ENCODE measurements around the gene ZFYVE19. TPM values are rescaled to one million over a fixed set of nuclear protein-coding genes. Genes with fewer than 3 reads are reported as not detected.

The ZFYVE19 gene
- total RNA-seq, 8 experiments from 2014 or later = 9.4 to 21.2 (median 12.8) TPM

- Histone ChIP-seq H3K4me3 (no peak within 1 kb of the TSS), H3K27ac (no peak within 1 kb of the TSS), H3K4me1 (replicated peaks in 1 of 2) (peaks cover 0 to 10% of the 10 kb centered on the region in 2 donors)
- WGBS, 10 experiments = 44 to 83% (median 68%) methylated on average over 1 to 6 of the region's 28 CpGs; no CpG with 5 or more reads in 6 of the 10 experiments
- in situ Hi-C loops (cut with MboI; ENCODE audit: low pct_unique_long_range_greater_than_20kb in 2 of 9, low sequenced_read_pairs in 9 of 9, unreplicated experiment in 9 of 9) = no loop called here
- ATAC-seq (replicated peaks in 6 of 8) = peak in 6 of 8 experiments; percentile 16 to 81 (median 79)
Observed at GRCh38 chr15:40769274-40770146, 37.4 kb upstream of the ZFYVE19 start, which contains the start of gene C15orf62. Gene C15orf62 (plus strand): TSS chr15:40769980. CDS start chr15:40770496, 516 bp downstream.

GRCh38 chr15:40770147-40770721, 36.7 kb upstream of the ZFYVE19 start:
- 80 to 100% (median 86%) methylated on average over 1 to 2 of the region's 17 CpGs; no CpG with 5 or more reads in 7 of the 10 experiments for WGBS, 10 experiments
- in situ Hi-C loops (cut with MboI; ENCODE audit: low pct_unique_long_range_greater_than_20kb in 2 of 9, low sequenced_read_pairs in 9 of 9, unreplicated experiment in 9 of 9) = no loop called here
- ATAC-seq (replicated peaks in 6 of 8) = no peak
- peaks cover 0 to 5% of the 10 kb centered on the region in 2 donors for H3K4me1 ChIP-seq (replicated peaks in 1 of 2)
- no peak overlapping the region for H3K27ac ChIP-seq
- H3K4me3 ChIP-seq = no peak overlapping the region

GRCh38 chr15:40771242-40771641, 35.6 kb upstream of the ZFYVE19 start:
- no peak for ATAC-seq (replicated peaks in 6 of 8)
- no peak overlapping the region for H3K4me3 ChIP-seq
- 80 to 100% (median 94%) methylated on average over 2 to 3 of the region's 5 CpGs; no CpG with 5 or more reads in 6 of the 10 experiments for WGBS, 10 experiments
- no peaks in the 10 kb centered on the region for H3K4me1 ChIP-seq (replicated peaks in 1 of 2)
- in situ Hi-C loops (cut with MboI; ENCODE audit: low pct_unique_long_range_greater_than_20kb in 2 of 9, low sequenced_read_pairs in 9 of 9, unreplicated experiment in 9 of 9) = no loop called here
- no peak overlapping the region for H3K27ac ChIP-seq

- no peak for ATAC-seq (replicated peaks in 6 of 8)
- WGBS, 10 experiments = 50 to 100% (median 93%) methylated on average over 1 to 3 of the region's 13 CpGs; no CpG with 5 or more reads in 6 of the 10 experiments
- H3K27ac ChIP-seq = no peak overlapping the region
- no peaks in the 10 kb centered on the region for H3K4me1 ChIP-seq (replicated peaks in 1 of 2)
- H3K4me3 ChIP-seq = no peak overlapping the region
- in situ Hi-C loops (cut with MboI; ENCODE audit: low pct_unique_long_range_greater_than_20kb in 2 of 9, low sequenced_read_pairs in 9 of 9, unreplicated experiment in 9 of 9) = no loop called here
Observed at GRCh38 chr15:40772014-40772413, 34.9 kb upstream of the ZFYVE19 start.

- Histone ChIP-seq H3K4me3 (no peak overlapping the region), H3K27ac (no peak overlapping the region), H3K4me1 (replicated peaks in 1 of 2) (no peaks in the 10 kb centered on the region)
- WGBS, 10 experiments = 89 to 100% (median 94%) methylated on average over 1 to 2 of the region's 8 CpGs; no CpG with 5 or more reads in 6 of the 10 experiments
- in situ Hi-C loops (cut with MboI; ENCODE audit: low pct_unique_long_range_greater_than_20kb in 2 of 9, low sequenced_read_pairs in 9 of 9, unreplicated experiment in 9 of 9) = no loop called here
- ATAC-seq (replicated peaks in 6 of 8) = no peak
Observed at GRCh38 chr15:40773496-40773895, 33.4 kb upstream of the ZFYVE19 start.

GRCh38 chr15:40773902-40774301, 33.0 kb upstream of the ZFYVE19 start:
- in situ Hi-C loops (cut with MboI; ENCODE audit: low pct_unique_long_range_greater_than_20kb in 2 of 9, low sequenced_read_pairs in 9 of 9, unreplicated experiment in 9 of 9) = no loop called here
- ATAC-seq (replicated peaks in 6 of 8) = no peak
- Histone ChIP-seq H3K4me3 (no peak overlapping the region), H3K27ac (no peak overlapping the region), H3K4me1 (replicated peaks in 1 of 2) (no peaks in the 10 kb centered on the region)
- 50 to 100% (median 94%) methylated on average over 1 to 5 of the region's 6 CpGs; no CpG with 5 or more reads in 7 of the 10 experiments for WGBS, 10 experiments

GRCh38 chr15:40775007-40775406, 31.9 kb upstream of the ZFYVE19 start:
- WGBS, 10 experiments = 59 to 100% (median 90%) methylated on average over 1 to 3 of the region's 10 CpGs; no CpG with 5 or more reads in 4 of the 10 experiments
- in situ Hi-C loops (cut with MboI; ENCODE audit: low pct_unique_long_range_greater_than_20kb in 2 of 9, low sequenced_read_pairs in 9 of 9, unreplicated experiment in 9 of 9) = no loop called here
- no peak overlapping the region for H3K27ac ChIP-seq
- ATAC-seq (replicated peaks in 6 of 8) = no peak
- no peaks in the 10 kb centered on the region for H3K4me1 ChIP-seq (replicated peaks in 1 of 2)
- no peak overlapping the region for H3K4me3 ChIP-seq

- no peak overlapping the region for H3K4me3 ChIP-seq
- no peak overlapping the region for H3K27ac ChIP-seq
- WGBS, 10 experiments = 83 to 100% (median 100%) methylated on average over 1 to 6 of the region's 14 CpGs; no CpG with 5 or more reads in 5 of the 10 experiments
- no peaks in the 10 kb centered on the region for H3K4me1 ChIP-seq (replicated peaks in 1 of 2)
- ATAC-seq (replicated peaks in 6 of 8) = no peak
- in situ Hi-C loops (cut with MboI; ENCODE audit: low pct_unique_long_range_greater_than_20kb in 2 of 9, low sequenced_read_pairs in 9 of 9, unreplicated experiment in 9 of 9) = no loop called here
Observed at GRCh38 chr15:40775740-40776536, 31.0 kb upstream of the ZFYVE19 start.

- in situ Hi-C loops (cut with MboI; ENCODE audit: low pct_unique_long_range_greater_than_20kb in 2 of 9, low sequenced_read_pairs in 9 of 9, unreplicated experiment in 9 of 9) = no loop called here
- 0 to 100% (median 80%) methylated on average over 1 to 8 of the region's 11 CpGs; no CpG with 5 or more reads in 1 of the 10 experiments for WGBS, 10 experiments
- H3K27ac ChIP-seq = no peak overlapping the region
- peak in 3 of 8 experiments; percentile 72 to 97 (median 92) for ATAC-seq (replicated peaks in 6 of 8)
- H3K4me3 ChIP-seq = no peak overlapping the region
- H3K4me1 ChIP-seq (replicated peaks in 1 of 2) = no peaks in the 10 kb centered on the region
Observed at GRCh38 chr15:40776537-40777141, 30.2 kb upstream of the ZFYVE19 start.

GRCh38 chr15:40782609-40783227, 24.2 kb upstream of the ZFYVE19 start:
- whole genome bisulfite sequencing, 10 experiments = 40 to 100% (median 78%) methylated on average over 1 to 7 of the region's 8 CpGs; no CpG with 5 or more reads in 2 of the 10 experiments
- H3K27ac ChIP-seq = no peak overlapping the region
- no peaks in the 10 kb centered on the region for H3K4me1 ChIP-seq (replicated peaks in 1 of 2)
- H3K4me3 ChIP-seq = no peak overlapping the region
- ATAC-seq (replicated peaks in 6 of 8) = peak; percentile 66 to 100 (median 96)
- in situ Hi-C loops (cut with MboI; ENCODE audit: low pct_unique_long_range_greater_than_20kb in 2 of 9, low sequenced_read_pairs in 9 of 9, unreplicated experiment in 9 of 9) = no loop called here

- in situ Hi-C loops (cut with MboI; ENCODE audit: low pct_unique_long_range_greater_than_20kb in 2 of 9, low sequenced_read_pairs in 9 of 9, unreplicated experiment in 9 of 9) = no loop called here
- WGBS, 10 experiments = 58 to 100% (median 86%) methylated on average over 1 to 3 of the region's 3 CpGs; no CpG with 5 or more reads in 1 of the 10 experiments
Observed at GRCh38 chr15:40785164-40785563, 21.7 kb upstream of the ZFYVE19 start.

GRCh38 chr15:40785814-40786213, 21.1 kb upstream of the ZFYVE19 start:
- 50 to 100% (median 100%) methylated on average over 1 to 2 of the region's 2 CpGs; no CpG with 5 or more reads in 2 of the 10 experiments for WGBS, 10 experiments
- Histone ChIP-seq H3K27ac (no peak overlapping the region), H3K4me1 (replicated peaks in 1 of 2) (no peaks in the 10 kb centered on the region), H3K4me3 (no peak overlapping the region)
- ATAC-seq (replicated peaks in 6 of 8) = no peak
- in situ Hi-C loops (cut with MboI; ENCODE audit: low pct_unique_long_range_greater_than_20kb in 2 of 9, low sequenced_read_pairs in 9 of 9, unreplicated experiment in 9 of 9) = no loop called here

More at GRCh38 chr15:40785164-40785563, 21.7 kb upstream of the ZFYVE19 start:
- ATAC-seq (replicated peaks in 6 of 8) = peak in 3 of 8 experiments; percentile 18 to 56 (median 37)
- no peak overlapping the region for H3K27ac ChIP-seq
- H3K4me3 ChIP-seq = no peak overlapping the region
- H3K4me1 ChIP-seq (replicated peaks in 1 of 2) = no peaks in the 10 kb centered on the region
